ENCODE results near the gene CALHM6.

CALHM6 gene

DNA sequence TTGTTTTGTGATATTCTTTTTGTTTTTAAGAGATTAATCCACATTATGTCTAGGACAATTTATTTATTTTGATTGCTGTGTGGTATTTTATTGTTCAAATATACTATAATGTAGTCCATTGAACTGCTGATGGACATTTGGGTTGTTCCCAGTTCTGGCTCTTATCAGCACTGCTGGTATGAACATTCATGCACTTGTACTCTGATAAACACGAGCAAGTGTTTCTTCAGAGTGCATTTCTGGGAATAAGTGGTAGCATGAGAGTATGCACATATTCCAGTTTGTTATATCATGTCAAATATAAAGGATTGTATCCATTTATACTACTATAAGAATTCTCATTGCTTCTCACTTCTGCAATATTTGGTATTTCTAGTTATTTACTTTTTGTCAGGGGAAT, 7.1 kb downstream of the CALHM6 start:
- Histone ChIP-seq H3K4me3 (ENCODE audit: low read depth in 1 of 5, low read length in 5 of 5) (no peak overlapping the region), H3K27ac (ENCODE audit: low read depth, low read length) (no peak overlapping the region), H3K36me3 (ENCODE audit: control insufficient read depth in 5 of 5, insufficient read depth in 5 of 5, low read length in 5 of 5) (no peaks in the 10 kb centered on the region), H3K27me3 (ENCODE audit: control insufficient read depth in 5 of 5, insufficient read depth in 4 of 5, low read length in 5 of 5) (no peaks in the 10 kb centered on the region), H3K4me1 (ENCODE audit: control insufficient read depth in 5 of 5, insufficient read depth in 5 of 5, low read length in 5 of 5) (peaks cover 0 to 5% (median 2%) of the 10 kb centered on the region in 5 donors), H3K9ac (ENCODE audit: low read length in 5 of 5) (no peak overlapping the region), H3K9me3 (ENCODE audit: control insufficient read depth in 5 of 5, low read length in 5 of 5) (no peaks in the 10 kb centered on the region)

- Histone ChIP-seq H3K9me3 (ENCODE audit: control insufficient read depth in 5 of 5, low read length in 5 of 5) (no peaks in the 10 kb centered on the region), H3K27me3 (ENCODE audit: control insufficient read depth in 5 of 5, insufficient read depth in 4 of 5, low read length in 5 of 5) (no peaks in the 10 kb centered on the region), H3K9ac (ENCODE audit: low read length in 5 of 5) (no peak overlapping the region), H3K4me1 (ENCODE audit: control insufficient read depth in 5 of 5, insufficient read depth in 5 of 5, low read length in 5 of 5) (peaks cover 0 to 5% (median 0%) of the 10 kb centered on the region in 5 donors), H3K36me3 (ENCODE audit: control insufficient read depth in 5 of 5, insufficient read depth in 5 of 5, low read length in 5 of 5) (no peaks in the 10 kb centered on the region), H3K27ac (ENCODE audit: low read depth, low read length) (no peak overlapping the region), H3K4me3 (ENCODE audit: low read depth in 1 of 5, low read length in 5 of 5) (no peak overlapping the region)
Measured at GRCh38 chr6:116471531-116471930, 10.4 kb downstream of the CALHM6 start.

- Histone ChIP-seq H3K9me3 (ENCODE audit: control insufficient read depth in 5 of 5, low read length in 5 of 5) (no peaks in the 10 kb centered on the region), H3K4me3 (ENCODE audit: low read depth in 1 of 5, low read length in 5 of 5) (no peak overlapping the region), H3K4me1 (ENCODE audit: control insufficient read depth in 5 of 5, insufficient read depth in 5 of 5, low read length in 5 of 5) (peaks cover 0 to 5% (median 0%) of the 10 kb centered on the region in 5 donors), H3K36me3 (ENCODE audit: control insufficient read depth in 5 of 5, insufficient read depth in 5 of 5, low read length in 5 of 5) (no peaks in the 10 kb centered on the region), H3K27ac (ENCODE audit: low read depth, low read length) (no peak overlapping the region), H3K27me3 (ENCODE audit: control insufficient read depth in 5 of 5, insufficient read depth in 4 of 5, low read length in 5 of 5) (no peaks in the 10 kb centered on the region), H3K9ac (ENCODE audit: low read length in 5 of 5) (no peak overlapping the region)
Measured at GRCh38 chr6:116472706-116473105, 11.5 kb downstream of the CALHM6 start.

DNA sequence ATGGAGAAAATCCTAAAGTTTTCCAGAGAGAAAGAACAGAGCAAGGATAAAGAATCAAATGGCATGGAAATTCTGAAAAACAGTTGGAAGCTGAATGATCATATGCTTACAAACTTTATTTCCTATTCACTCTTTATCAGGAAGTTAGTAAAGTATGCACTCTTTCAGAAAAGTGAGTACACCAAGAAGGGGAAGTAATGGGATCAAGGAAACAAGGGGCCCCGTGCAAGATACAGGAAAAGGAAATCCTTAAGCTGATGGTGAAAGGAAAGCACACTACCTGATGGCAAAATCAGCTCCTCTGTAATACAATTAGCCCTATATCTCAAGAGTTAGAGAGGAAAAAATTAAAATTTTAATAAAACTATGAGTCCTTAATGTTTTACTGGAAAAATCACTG, 14.0 kb downstream of the CALHM6 start:
- Histone ChIP-seq H3K4me1 (ENCODE audit: control insufficient read depth in 5 of 5, insufficient read depth in 5 of 5, low read length in 5 of 5) (peaks cover 0 to 5% (median 0%) of the 10 kb centered on the region in 5 donors), H3K4me3 (ENCODE audit: low read depth in 1 of 5, low read length in 5 of 5) (no peak overlapping the region), H3K27ac (ENCODE audit: low read depth, low read length) (no peak overlapping the region), H3K9me3 (ENCODE audit: control insufficient read depth in 5 of 5, low read length in 5 of 5) (no peaks in the 10 kb centered on the region), H3K27me3 (ENCODE audit: control insufficient read depth in 5 of 5, insufficient read depth in 4 of 5, low read length in 5 of 5) (no peaks in the 10 kb centered on the region), H3K9ac (ENCODE audit: low read length in 5 of 5) (no peak overlapping the region), H3K36me3 (ENCODE audit: control insufficient read depth in 5 of 5, insufficient read depth in 5 of 5, low read length in 5 of 5) (no peaks in the 10 kb centered on the region)

DNA sequence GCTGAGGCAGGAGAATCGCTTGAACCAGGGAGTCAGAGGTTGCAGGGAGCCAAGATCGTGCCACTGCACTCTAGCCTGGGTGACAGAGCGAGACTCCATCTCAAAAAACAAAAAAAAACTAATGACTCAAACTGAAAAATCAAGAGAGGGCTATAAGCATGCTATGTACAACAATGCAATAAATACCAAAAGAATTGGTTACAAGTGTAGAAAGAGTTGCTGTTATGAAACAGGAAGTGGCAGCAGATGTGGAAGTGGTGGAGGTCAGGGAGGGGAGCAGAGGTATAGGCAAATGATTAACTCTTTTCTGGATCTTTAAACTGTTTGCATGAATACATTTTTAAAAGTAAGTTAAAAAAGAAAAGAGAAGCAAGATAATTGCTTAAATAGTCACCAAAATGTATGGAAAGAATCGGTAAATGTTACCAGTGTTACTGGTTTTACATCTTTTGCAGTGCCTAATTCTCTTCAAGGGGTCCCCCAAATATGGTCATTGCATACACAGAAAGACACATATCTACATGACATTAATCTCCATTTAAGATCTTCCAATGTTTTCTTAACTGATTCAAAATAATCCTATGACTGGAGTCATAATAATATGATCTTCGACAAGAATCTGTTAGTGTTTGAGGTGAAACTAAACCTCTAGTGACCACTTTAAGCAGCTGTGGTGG, 15.0 kb downstream of the CALHM6 start:
- Histone ChIP-seq H3K36me3 (ENCODE audit: control insufficient read depth in 5 of 5, insufficient read depth in 5 of 5, low read length in 5 of 5) (no peaks in the 10 kb centered on the region), H3K9me3 (ENCODE audit: control insufficient read depth in 5 of 5, low read length in 5 of 5) (no peaks in the 10 kb centered on the region), H3K27ac (ENCODE audit: low read depth, low read length) (no peak overlapping the region), H3K27me3 (ENCODE audit: control insufficient read depth in 5 of 5, insufficient read depth in 4 of 5, low read length in 5 of 5) (no peaks in the 10 kb centered on the region), H3K4me1 (ENCODE audit: control insufficient read depth in 5 of 5, insufficient read depth in 5 of 5, low read length in 5 of 5) (peaks cover 0 to 5% (median 0%) of the 10 kb centered on the region in 5 donors), H3K4me3 (ENCODE audit: low read depth in 1 of 5, low read length in 5 of 5) (no peak overlapping the region), H3K9ac (ENCODE audit: low read length in 5 of 5) (no peak overlapping the region)

DNA sequence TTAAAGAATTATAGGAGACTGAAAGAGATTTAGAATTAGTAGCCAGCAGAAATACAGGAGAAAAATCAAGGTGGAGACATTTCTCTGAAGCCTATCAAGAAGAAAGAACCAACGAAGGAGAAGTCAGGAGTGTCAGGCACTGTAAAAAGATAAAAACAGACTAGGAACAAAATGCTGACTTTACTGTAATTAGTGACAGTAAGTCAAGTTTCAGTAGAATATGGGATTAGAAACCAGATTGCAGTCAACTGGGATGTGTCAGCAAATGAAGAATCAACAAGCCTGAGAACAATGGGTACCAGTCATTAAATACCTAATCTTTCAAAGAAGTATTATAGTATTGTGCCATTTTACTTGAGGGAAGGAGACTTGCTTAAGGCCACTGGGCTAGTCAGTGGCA, 21.6 kb downstream of the CALHM6 start:
- Histone ChIP-seq H3K4me3 (ENCODE audit: low read depth in 1 of 5, low read length in 5 of 5) (no peak overlapping the region), H3K27me3 (ENCODE audit: control insufficient read depth in 5 of 5, insufficient read depth in 4 of 5, low read length in 5 of 5) (no peaks in the 10 kb centered on the region), H3K9ac (ENCODE audit: low read length in 5 of 5) (no peak overlapping the region), H3K36me3 (ENCODE audit: control insufficient read depth in 5 of 5, insufficient read depth in 5 of 5, low read length in 5 of 5) (no peaks in the 10 kb centered on the region), H3K27ac (ENCODE audit: low read depth, low read length) (no peak overlapping the region), H3K9me3 (ENCODE audit: control insufficient read depth in 5 of 5, low read length in 5 of 5) (no peaks in the 10 kb centered on the region), H3K4me1 (ENCODE audit: control insufficient read depth in 5 of 5, insufficient read depth in 5 of 5, low read length in 5 of 5) (no peaks in the 10 kb centered on the region)

- no peaks in the 10 kb centered on the region for H3K9me3 ChIP-seq (ENCODE audit: control insufficient read depth in 5 of 5, low read length in 5 of 5)
- H3K9ac ChIP-seq (ENCODE audit: low read length in 5 of 5), result no peak overlapping the region
- no peaks in the 10 kb centered on the region for H3K27me3 ChIP-seq (ENCODE audit: control insufficient read depth in 5 of 5, insufficient read depth in 4 of 5, low read length in 5 of 5)
- H3K4me1 ChIP-seq (ENCODE audit: control insufficient read depth in 5 of 5, insufficient read depth in 5 of 5, low read length in 5 of 5), result no peaks in the 10 kb centered on the region
- no peak overlapping the region for H3K4me3 ChIP-seq (ENCODE audit: low read depth in 1 of 5, low read length in 5 of 5)
- H3K27ac ChIP-seq (ENCODE audit: low read depth, low read length), result no peak overlapping the region
- H3K36me3 ChIP-seq (ENCODE audit: control insufficient read depth in 5 of 5, insufficient read depth in 5 of 5, low read length in 5 of 5), result no peaks in the 10 kb centered on the region
Measured at GRCh38 chr6:116483616-116484015, 22.4 kb downstream of the CALHM6 start.

DNA sequence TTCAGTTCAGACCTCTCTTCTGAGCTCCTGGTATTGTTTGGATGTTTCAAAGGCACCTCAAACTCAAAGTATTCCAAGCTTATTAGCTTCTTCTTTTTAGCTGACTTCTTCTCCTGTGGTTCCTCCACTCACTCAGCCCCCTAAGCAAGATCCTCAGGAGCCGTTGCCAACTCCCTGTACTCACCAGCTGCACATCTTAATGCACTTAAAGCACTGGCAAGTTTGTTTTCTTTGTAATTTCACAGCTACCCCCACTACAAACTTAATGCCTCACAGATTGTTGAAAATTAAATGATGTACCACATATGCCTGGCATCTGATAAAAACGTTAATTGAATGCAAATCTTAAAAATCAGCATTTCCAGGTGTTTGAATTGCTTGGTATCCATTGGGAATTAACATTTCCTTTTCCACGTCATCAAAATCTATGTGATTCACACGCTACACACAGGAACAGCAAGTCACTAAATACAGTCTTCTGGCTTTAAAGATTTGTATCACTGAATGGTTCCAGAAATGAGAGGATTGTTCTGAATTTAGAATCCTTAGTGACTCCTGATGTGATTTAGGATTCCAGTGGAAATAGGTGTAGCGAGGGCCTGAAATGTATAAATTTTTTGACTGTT, 24.5 kb downstream of the CALHM6 start:
- Histone ChIP-seq H3K4me1 (ENCODE audit: control insufficient read depth in 5 of 5, insufficient read depth in 5 of 5, low read length in 5 of 5) (no peaks in the 10 kb centered on the region), H3K27ac (ENCODE audit: low read depth, low read length) (no peak overlapping the region), H3K9me3 (ENCODE audit: control insufficient read depth in 5 of 5, low read length in 5 of 5) (no peaks in the 10 kb centered on the region), H3K9ac (ENCODE audit: low read length in 5 of 5) (no peak overlapping the region), H3K4me3 (ENCODE audit: low read depth in 1 of 5, low read length in 5 of 5) (no peak overlapping the region), H3K27me3 (ENCODE audit: control insufficient read depth in 5 of 5, insufficient read depth in 4 of 5, low read length in 5 of 5) (no peaks in the 10 kb centered on the region), H3K36me3 (ENCODE audit: control insufficient read depth in 5 of 5, insufficient read depth in 5 of 5, low read length in 5 of 5) (no peaks in the 10 kb centered on the region)

- Histone ChIP-seq H3K27ac (ENCODE audit: low read depth, low read length) (no peak overlapping the region), H3K4me1 (ENCODE audit: control insufficient read depth in 5 of 5, insufficient read depth in 5 of 5, low read length in 5 of 5) (no peaks in the 10 kb centered on the region), H3K9me3 (ENCODE audit: control insufficient read depth in 5 of 5, low read length in 5 of 5) (no peaks in the 10 kb centered on the region)
Measured at GRCh38 chr6:116491610-116492330, 30.6 kb downstream of the CALHM6 start.

GRCh38 chr6:116492331-116493067, 31.3 kb downstream of the CALHM6 start:
- no peaks in the 10 kb centered on the region for H3K36me3 ChIP-seq (ENCODE audit: control insufficient read depth in 5 of 5, insufficient read depth in 5 of 5, low read length in 5 of 5)
- H3K9ac ChIP-seq (ENCODE audit: low read length in 5 of 5), result no peak overlapping the region
- H3K27ac ChIP-seq (ENCODE audit: low read depth, low read length), result no peak overlapping the region
- H3K4me1 ChIP-seq (ENCODE audit: control insufficient read depth in 5 of 5, insufficient read depth in 5 of 5, low read length in 5 of 5), result no peaks in the 10 kb centered on the region
- H3K27me3 ChIP-seq (ENCODE audit: control insufficient read depth in 5 of 5, insufficient read depth in 4 of 5, low read length in 5 of 5), result no peaks in the 10 kb centered on the region
- no peak overlapping the region for H3K4me3 ChIP-seq (ENCODE audit: low read depth in 1 of 5, low read length in 5 of 5)
- no peaks in the 10 kb centered on the region for H3K9me3 ChIP-seq (ENCODE audit: control insufficient read depth in 5 of 5, low read length in 5 of 5)

More at GRCh38 chr6:116491610-116492330, 30.6 kb downstream of the CALHM6 start:
- H3K4me3 ChIP-seq (ENCODE audit: low read depth in 1 of 5, low read length in 5 of 5), result no peak overlapping the region
- H3K27me3 ChIP-seq (ENCODE audit: control insufficient read depth in 5 of 5, insufficient read depth in 4 of 5, low read length in 5 of 5), result no peaks in the 10 kb centered on the region
- no peak overlapping the region for H3K9ac ChIP-seq (ENCODE audit: low read length in 5 of 5)
- H3K36me3 ChIP-seq (ENCODE audit: control insufficient read depth in 5 of 5, insufficient read depth in 5 of 5, low read length in 5 of 5), result no peaks in the 10 kb centered on the region
